Bronchial epithelial cell (primary cell): Measurements from ENCODE around the gene MYOF. TPM values are rescaled to one million over a fixed set of nuclear protein-coding genes. Genes with fewer than 3 reads are reported as not detected.

ENCODE experiments used
- DNase-seq: peaks from one replicate; pipeline ENCODE4 v3.0.0-alpha.2; 2010; ENCODE audit warnings: low read depth
- FAIRE-seq: peaks from 2 replicates; lab custom pipeline; 2011; peaks lifted over from hg19 to GRCh38; lab: Jason Lieb, UNC
- H3K27me3 ChIP-seq: 2 replicates; pipeline ENCODE4 v1.5.1; 2011; ENCODE audit warnings: low read length; ENCODE audit not compliant: control insufficient read depth, insufficient read depth
- H3K36me3 ChIP-seq: 2 replicates; pipeline ENCODE4 v1.5.1; 2011; ENCODE audit warnings: low read length; ENCODE audit not compliant: control insufficient read depth, insufficient read depth
- H3K4me3 ChIP-seq: 2 replicates; pipeline ENCODE4 v1.5.1; 2011; ENCODE audit warnings: mild to moderate bottlenecking, low read depth, low read length, control low read depth
- CTCF ChIP-seq: IDR thresholded peaks from 2 replicates; pipeline ENCODE4 v1.5.1; 2011; ENCODE audit warnings: mild to moderate bottlenecking, moderate library complexity, low read length, control low read depth, inconsistent platforms; ENCODE audit not compliant: insufficient read depth, severe bottlenecking
- total RNA-seq: library from RNA; depleted of rRNA; stranded (reverse); fragments of >200 nt; gene quantifications from 2 replicates; pipeline ENCODE4 v1.2.1, GENCODE V29; 2014

Gene MYOF
- total RNA-seq, 1 donor from 2014 or later = 133 TPM

GRCh38 chr10:93498166-93498565, 16.0 kb upstream of the MYOF start:
- H3K36me3 ChIP-seq = no peaks in the 10 kb centered on the region
- FAIRE-seq (no peak), DNase-seq (no peak)
- H3K4me3 ChIP-seq = no peak overlapping the region
- no peak for TF ChIP-seq CTCF
- no peaks in the 10 kb centered on the region for H3K27me3 ChIP-seq

- H3K27me3 ChIP-seq = no peaks in the 10 kb centered on the region
- DNase-seq = peak; percentile 85
- peak within 1 kb of the TSS; percentile 63 for H3K4me3 ChIP-seq
- H3K36me3 ChIP-seq = no peaks in the 10 kb centered on the region
- no peak for FAIRE-seq
- no peak for TF ChIP-seq CTCF
Measured at GRCh38 chr10:93496322-93497041, 14.3 kb upstream of the MYOF start, which contains the start of gene CEP55. Gene CEP55 (plus strand): TSS chr10:93496612. CDS start chr10:93500052, 3,440 bp downstream.

- TF ChIP-seq CTCF = no peak
Measured at GRCh38 chr10:93495654-93496321, 13.7 kb upstream of the MYOF start.

GRCh38 chr10:93494494-93494893, 12.4 kb upstream of the MYOF start:
- DNase-seq (no peak), FAIRE-seq (no peak)
- no peaks in the 10 kb centered on the region for H3K27me3 ChIP-seq
- no peak overlapping the region for H3K4me3 ChIP-seq
- no peaks in the 10 kb centered on the region for H3K36me3 ChIP-seq
- TF ChIP-seq CTCF = no peak

More at GRCh38 chr10:93495654-93496321, 13.7 kb upstream of the MYOF start:
- Histone ChIP-seq H3K4me3 (peak overlapping the region; percentile 63), H3K36me3 (no peaks in the 10 kb centered on the region), H3K27me3 (no peaks in the 10 kb centered on the region)
- DNase-seq = peak; percentile 34
- no peak for FAIRE-seq

GRCh38 chr10:93493162-93493561, 11.0 kb upstream of the MYOF start:
- FAIRE-seq (no peak), DNase-seq (no peak)
- Histone ChIP-seq H3K4me3 (no peak overlapping the region), H3K27me3 (no peaks in the 10 kb centered on the region), H3K36me3 (no peaks in the 10 kb centered on the region)
- no peak for TF ChIP-seq CTCF
